ENCODE measurements around the gene SSUH2. TPM values are rescaled to one million over a fixed set of nuclear protein-coding genes. Genes with fewer than 3 reads are reported as not detected.

SSUH2 gene
- polyA plus RNA-seq, 3 donors, result 3.7 to 5.0 (median 3.8) TPM

Other genes starting within 250 kb of the SSUH2 start
- 10 to 100 TPM; 30.4 to 32.0 (median 30.5) TPM for gene LMCD1, start 143.0 kb downstream of the SSUH2 start, polyA plus RNA-seq (ENCODE audit: insufficient read length in 3 of 3)
- under 1 TPM; 0.33 to 0.57 (median 0.56) TPM for gene CAV3, start 89.0 kb upstream of the SSUH2 start, polyA plus RNA-seq (ENCODE audit: insufficient read length in 3 of 3)
- gene OXTR, start 124.8 kb upstream of the SSUH2 start, polyA plus RNA-seq (ENCODE audit: insufficient read length in 3 of 3), result under 1 TPM; 0.80 to 1.00 (median 0.88) TPM

Measured in right renal cortex interstitium (tissue), 3 donors.